ENCODE data around the gene TRAPPC1. TPM values are rescaled to one million over a fixed set of nuclear protein-coding genes. Genes with fewer than 3 reads are reported as not detected.
A peak's percentile ranks its signal among the peaks of the same experiment; 100 is the strongest.

The TRAPPC1 gene
- total and polyA plus RNA-seq, 2 donors (not counting 3 experiments of a cell fraction or from before 2014, with no cell fraction given): 146 to 250 TPM

DNA sequence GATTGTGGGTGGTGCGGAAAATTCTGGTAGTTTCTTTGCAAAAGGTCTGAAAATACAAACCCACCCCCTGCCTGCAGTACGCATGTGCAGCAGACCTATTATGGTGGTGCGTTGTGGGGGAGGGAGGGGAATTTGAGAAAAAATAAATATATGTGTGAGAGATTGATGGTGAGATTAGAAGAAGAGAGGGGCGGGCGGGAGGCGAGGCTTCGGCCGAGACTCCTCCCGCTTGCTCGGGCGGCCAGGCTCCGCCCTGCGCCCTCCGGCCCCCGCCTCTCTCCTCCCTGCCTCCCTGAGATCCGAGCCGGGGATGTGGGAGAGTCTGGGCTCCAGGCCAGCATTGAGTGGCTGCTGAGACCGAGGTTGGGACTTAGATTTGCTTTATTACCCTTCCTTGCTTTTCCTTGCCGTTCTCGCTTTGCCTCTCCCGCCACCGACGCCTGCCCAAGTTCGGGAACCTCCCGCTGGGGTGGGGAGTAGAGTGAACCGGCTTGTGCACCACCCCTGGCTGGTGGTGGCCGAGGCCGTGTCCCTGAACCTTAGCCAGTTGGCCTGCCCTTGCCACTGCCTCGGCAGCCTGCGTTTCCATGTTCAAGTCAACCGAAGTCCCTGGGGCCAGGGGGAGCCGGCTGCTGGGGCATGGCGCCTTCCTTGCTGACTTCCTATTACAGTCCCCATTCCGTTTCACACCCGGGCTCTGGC is 44.1 kb downstream of the TRAPPC1 start:
- CTCF ChIA-PET: no interaction called here

More for the DNA sequence above, 44.1 kb downstream of the TRAPPC1 start:
- Histone ChIP-seq H3K9ac (replicated peaks; ENCODE audit: extremely low read depth, insufficient read depth, low read length) (peak overlapping the region; percentile 82), H2AFZ (ENCODE audit: low read depth, low read length) (peak overlapping the region; percentile 46), H3K36me3 (ENCODE audit: control insufficient read depth in 2 of 2, extremely low read depth in 1 of 2, insufficient read depth in 2 of 2, low read length in 2 of 2) (peaks cover 10 to 15% of the 10 kb centered on the region in 2 experiments), H3K9me3 (replicated peaks; ENCODE audit: control insufficient read depth, insufficient read depth, low read length) (no peaks in the 10 kb centered on the region), H3K9me1 (replicated peaks; ENCODE audit: control insufficient read depth, extremely low read depth, insufficient read depth, low read length) (no peaks in the 10 kb centered on the region), H3K4me2 (ENCODE audit: insufficient read depth, low read length) (peak overlapping the region; percentile 95), H3K79me2 (ENCODE audit: control insufficient read depth, insufficient read depth, low read length) (peaks cover 32% of the 10 kb centered on the region), H3K4me3 (replicated peaks in 1 of 3; ENCODE audit: insufficient read depth in 1 of 3, low read depth in 1 of 3, low read length in 3 of 3) (peak overlapping the region in 2 of 3 experiments; percentile 50 to 76), H3K27ac (ENCODE audit: insufficient read depth, low read depth, low read length) (peak overlapping the region; percentile 94), H4K20me1 (replicated peaks; ENCODE audit: control insufficient read depth, extremely low read depth, insufficient read depth, low read length) (no peaks in the 10 kb centered on the region), H3K4me1 (ENCODE audit: control insufficient read depth, extremely low read depth, insufficient read depth, low read length) (peaks cover 42% of the 10 kb centered on the region), H3K27me3 (ENCODE audit: control insufficient read depth in 2 of 2, insufficient read depth in 2 of 2, low read length in 2 of 2) (no peaks in the 10 kb centered on the region)
- dilution Hi-C loops (cut with MboI; ENCODE audit: extremely low pct_ligation_motif_present, low sequenced_read_pairs): no loop called here
- no TSS peak for BruUV-seq (replicated peaks)
- DNase-seq (ENCODE audit: low read depth, low spot score) (peak; percentile 100), FAIRE-seq (peak; percentile 94)
- peak; percentile 91 for TF ChIP-seq POLR2AphosphoS5 (IDR thresholded peaks at IDR 0.05; ENCODE audit: insufficient read depth, low read depth, low read length)
- peak; percentile 96 for TF ChIP-seq GATA2 (IDR thresholded peaks at IDR 0.05; ENCODE audit: insufficient read depth, insufficient read length, low read depth, low read length)
- TF ChIP-seq EZH2 (IDR thresholded peaks at IDR 0.05; ENCODE audit: borderline replicate concordance, low read depth, low read length, severe bottlenecking): no peak
- TF ChIP-seq POLR2A (IDR thresholded peaks at IDR 0.05; ENCODE audit: low read depth, low read length): peak; percentile 74
- TF ChIP-seq, protein P1, sequence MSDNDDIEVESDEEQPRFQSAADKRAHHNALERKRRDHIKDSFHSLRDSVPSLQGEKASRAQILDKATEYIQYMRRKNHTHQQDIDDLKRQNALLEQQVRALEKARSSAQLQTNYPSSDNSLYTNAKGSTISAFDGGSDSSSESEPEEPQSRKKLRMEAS (IDR thresholded peaks at IDR 0.05; ENCODE audit: insufficient read depth, insufficient read length): no peak
- TF ChIP-seq MYC (IDR thresholded peaks at IDR 0.05; ENCODE audit: low read depth, low read length): no peak
- no peak for TF ChIP-seq JUN (IDR thresholded peaks at IDR 0.05; ENCODE audit: borderline replicate concordance, insufficient read depth, insufficient read length, low read depth)
- TF ChIP-seq, protein P2, sequence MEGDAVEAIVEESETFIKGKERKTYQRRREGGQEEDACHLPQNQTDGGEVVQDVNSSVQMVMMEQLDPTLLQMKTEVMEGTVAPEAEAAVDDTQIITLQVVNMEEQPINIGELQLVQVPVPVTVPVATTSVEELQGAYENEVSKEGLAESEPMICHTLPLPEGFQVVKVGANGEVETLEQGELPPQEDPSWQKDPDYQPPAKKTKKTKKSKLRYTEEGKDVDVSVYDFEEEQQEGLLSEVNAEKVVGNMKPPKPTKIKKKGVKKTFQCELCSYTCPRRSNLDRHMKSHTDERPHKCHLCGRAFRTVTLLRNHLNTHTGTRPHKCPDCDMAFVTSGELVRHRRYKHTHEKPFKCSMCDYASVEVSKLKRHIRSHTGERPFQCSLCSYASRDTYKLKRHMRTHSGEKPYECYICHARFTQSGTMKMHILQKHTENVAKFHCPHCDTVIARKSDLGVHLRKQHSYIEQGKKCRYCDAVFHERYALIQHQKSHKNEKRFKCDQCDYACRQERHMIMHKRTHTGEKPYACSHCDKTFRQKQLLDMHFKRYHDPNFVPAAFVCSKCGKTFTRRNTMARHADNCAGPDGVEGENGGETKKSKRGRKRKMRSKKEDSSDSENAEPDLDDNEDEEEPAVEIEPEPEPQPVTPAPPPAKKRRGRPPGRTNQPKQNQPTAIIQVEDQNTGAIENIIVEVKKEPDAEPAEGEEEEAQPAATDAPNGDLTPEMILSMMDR (IDR thresholded peaks at IDR 0.05; ENCODE audit: extremely low read depth in 1 of 2, insufficient read depth in 1 of 2, low read depth in 1 of 2, low read length in 2 of 2): no peak
- no peak for TF ChIP-seq FOS (IDR thresholded peaks at IDR 0.05; ENCODE audit: borderline replicate concordance, insufficient read depth, low read length)
- intact Hi-C loops (cut with micrococcal nuclease): loop anchor here (1.0 to 5.0 kb wide), 8 partner anchors 25 to 267 kb away; partner anchors contain the start of genes ALOXE3, CNTROB, KDM6B and NAA38
- POLR2A ChIA-PET: no interaction called here

Measured in endothelial cell of umbilical vein (primary cell).